HG03342 (cell line): ENCODE measurements around the gene LHB.

Source experiments
- ATAC-seq: cut with Tn5 transposase; IDR thresholded peaks from one replicate; pipeline ENCODE4 v1.9.1; 2021; ENCODE audit warnings: mild to moderate bottlenecking, moderate library complexity; ENCODE audit not compliant: unreplicated experiment

LHB gene

DNA sequence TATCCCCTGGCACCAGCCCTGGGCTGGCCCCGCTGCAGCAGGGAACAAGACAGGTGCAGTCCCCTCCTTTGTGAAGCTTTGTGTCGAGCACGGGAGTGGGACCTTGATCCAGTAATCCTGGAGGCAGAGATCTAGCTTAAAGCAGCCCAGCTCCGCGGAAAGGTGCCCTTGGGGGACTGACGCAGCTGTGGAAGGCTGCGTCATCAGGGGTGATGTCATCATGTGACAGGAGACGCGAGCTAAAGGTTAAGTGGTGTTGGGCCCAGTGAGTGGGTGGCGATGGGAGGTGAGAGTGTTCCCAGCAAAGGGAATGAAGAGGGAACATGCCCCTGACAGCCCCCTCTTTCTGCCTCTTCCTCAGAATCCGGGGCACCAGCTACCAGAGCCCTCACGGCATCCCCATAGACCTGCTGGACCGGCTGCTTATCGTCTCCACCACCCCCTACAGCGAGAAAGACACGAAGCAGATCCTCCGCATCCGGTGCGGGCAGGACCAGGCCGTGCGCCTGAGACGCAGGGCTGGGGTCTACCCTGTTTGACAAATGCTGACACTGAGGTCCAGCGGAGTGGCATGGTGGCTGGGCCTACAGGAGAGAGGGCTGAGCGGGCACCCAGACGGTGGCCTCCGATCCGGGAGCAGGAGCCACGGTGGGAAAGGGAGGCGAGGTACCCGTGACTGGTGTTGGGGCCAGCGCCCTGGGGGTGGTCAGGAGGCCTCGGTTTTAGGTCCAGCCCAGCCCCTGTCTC lies 2.6 kb downstream of the LHB start:
- no peak for ATAC-seq

DNA sequence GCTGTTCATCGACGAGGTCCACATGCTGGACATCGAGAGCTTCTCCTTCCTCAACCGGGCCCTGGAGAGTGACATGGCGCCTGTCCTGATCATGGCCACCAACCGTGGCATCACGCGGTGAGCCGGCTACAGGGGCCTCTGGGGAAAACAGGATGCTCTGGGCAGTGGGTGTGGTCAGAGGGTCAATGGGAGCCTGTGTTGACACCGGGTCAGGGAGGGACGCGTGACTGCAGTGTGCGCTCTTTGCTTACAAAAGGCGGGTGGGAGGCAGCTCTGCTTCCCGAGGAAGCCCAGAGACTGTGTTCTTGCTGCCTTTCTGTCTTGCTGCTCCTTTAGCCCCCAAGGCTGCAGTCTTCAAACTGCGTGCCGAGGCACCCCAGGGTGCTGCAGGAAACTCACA lies 5.7 kb downstream of the LHB start:
- ATAC-seq: no peak

DNA sequence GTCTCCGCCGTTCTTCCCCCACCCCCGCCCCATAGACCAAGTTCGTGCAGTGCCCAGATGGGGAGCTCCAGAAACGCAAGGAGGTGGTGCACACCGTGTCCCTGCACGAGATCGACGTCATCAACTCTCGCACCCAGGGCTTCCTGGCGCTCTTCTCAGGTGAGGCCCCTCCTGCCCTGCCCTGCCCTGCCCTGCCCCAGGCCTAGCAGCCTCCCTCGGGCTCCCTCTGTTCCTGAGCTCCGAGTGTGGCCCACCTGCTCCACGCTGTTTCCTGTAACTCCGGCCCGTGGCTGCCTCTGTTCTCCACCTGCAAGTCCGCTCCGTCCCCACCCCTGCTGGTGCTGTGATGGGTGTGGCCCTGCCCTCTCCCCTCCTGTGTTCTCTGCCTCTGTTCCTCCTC lies 6.4 kb downstream of the LHB start:
- no peak for ATAC-seq

DNA sequence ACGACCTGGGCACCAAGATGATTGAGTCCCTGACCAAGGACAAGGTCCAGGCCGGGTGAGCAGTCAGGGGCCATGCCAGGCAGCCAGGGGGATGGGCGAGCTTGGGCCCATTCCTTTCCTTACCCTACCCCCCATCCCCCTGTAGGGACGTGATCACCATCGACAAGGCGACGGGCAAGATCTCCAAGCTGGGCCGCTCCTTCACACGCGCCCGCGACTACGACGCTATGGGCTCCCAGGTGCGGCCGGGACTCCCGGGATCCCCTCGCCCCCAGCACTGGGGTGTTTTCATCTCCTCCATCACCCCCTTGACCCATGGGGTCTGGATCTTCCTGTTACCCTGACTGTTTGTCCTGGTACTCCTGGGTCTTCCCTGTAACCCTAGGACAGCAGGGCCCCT lies 7.1 kb downstream of the LHB start:
- ATAC-seq: no peak

DNA sequence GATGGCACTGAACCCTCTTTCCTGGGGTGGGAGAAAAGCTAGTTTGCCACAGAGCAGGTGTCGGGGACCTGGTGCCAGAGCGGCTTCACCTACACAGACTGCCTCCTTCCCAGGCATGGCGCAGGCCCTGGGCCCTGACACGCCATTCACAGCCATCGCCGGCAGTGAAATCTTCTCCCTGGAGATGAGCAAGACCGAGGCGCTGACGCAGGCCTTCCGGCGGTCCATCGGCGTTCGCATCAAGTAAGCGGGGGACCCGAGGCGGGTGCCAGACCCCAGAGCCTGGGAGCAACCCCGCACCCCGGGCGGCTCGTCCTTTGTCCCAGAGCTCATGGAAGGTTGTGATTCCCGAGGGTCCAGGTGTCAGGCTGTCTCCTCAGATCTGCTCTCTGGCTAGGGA lies 10.0 kb downstream of the LHB start:
- ATAC-seq: no peak

DNA sequence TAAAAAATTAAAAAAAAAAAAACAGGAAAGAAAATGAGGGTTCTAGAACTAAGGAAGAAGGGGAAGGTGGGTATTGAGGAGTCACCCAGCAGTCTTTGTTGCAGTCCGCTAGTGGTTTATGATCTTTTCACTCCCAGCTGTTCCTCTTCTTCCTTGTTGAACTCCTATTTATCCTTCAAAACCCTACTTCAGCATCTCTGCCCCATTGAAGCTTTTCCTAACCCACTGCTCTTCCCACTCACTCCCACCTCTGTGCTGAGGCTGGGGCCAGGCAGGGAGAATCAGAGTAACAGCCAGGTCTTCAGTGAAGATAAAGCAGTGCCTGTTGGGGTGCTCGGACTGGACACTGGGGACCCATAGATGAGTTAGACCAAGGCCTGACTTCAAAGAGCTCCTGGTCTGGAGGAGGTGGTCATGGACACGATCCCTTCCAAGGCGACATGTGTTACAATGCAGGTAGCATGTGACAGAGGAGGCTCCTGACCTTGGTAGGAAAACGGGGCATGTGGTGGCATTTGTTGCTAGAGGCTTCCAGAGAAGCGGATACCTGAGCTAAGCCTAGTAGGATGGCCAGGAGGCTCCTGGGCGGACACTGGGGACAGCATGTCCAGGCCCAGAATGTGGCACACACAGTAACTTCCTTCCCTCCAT lies 11.8 kb downstream of the LHB start:
- no peak for ATAC-seq

DNA sequence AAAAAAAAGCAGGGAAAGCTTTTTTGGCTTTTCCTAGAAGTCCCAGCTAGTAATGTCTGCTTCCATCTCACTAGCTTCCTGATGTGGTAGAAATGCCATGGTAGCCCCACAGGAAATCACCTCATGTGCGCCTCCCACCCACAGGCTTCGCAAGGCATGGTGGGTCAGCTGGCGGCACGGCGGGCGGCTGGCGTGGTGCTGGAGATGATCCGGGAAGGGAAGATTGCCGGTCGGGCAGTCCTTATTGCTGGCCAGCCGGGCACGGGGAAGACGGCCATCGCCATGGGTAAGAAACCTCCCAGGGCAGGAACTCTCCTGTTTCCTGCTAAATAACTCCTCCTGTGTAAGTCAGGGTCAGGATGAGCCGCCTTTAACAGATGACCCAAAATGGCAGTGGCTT lies 12.8 kb downstream of the LHB start:
- no peak for ATAC-seq

DNA sequence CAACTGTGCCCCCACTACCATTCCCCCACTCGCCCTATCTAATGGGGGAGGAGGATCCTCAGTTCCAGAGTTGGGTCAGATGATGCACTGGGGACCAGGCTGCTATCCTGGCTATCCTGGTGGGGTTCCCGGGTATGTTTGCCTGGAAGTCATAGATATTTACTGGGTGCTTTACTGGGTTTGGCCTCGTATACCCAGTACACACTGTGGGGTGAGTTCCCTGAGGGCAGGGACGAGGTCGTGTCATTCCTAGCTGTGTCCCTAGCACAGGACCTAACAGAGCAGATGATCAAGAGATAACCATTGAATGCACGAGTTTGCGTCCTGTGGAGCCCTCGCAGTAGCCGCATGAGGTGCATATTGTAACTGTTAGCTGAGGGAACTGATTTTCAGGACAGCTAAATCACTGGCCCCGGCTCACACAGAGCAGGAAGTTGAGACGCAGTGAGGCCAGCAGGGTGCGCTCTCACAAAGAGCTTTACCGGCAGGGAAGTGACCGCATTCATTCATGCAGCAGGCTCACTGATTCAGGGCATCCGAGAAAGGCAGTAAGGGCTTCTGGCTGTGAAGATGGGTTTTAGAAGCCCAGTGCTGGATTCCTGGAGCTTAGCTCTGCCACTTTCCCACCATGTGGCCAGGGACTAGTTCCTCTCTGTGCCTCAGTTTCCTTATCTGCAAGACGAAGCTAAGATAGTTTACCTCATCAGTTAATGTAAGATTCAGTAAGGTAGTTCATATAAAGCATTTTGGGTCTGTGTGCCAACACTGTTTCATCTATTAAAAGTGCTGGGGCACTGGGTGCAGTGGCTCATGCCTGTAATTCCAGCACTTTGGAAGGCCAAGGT lies 17.2 kb downstream of the LHB start:
- ATAC-seq: no peak

DNA sequence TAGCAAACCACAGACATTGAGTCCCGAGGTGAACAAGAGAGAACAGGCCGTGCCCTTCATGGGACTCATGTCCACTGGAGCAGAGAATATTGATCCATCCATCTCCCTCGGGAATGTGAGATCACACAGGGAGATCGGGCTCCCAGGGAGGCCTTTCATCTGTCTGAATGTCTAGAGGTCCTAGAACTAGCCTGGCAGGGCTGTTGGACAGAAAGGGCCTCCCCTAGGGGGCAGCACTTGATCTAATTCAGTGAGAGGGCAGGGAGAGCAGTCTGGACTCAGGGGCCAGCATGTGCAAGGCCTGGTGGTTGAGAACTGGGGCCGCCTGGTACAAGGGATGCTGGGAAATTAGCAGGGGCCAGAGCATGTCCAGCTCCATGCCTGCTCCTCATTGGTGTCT lies 18.9 kb downstream of the LHB start:
- ATAC-seq: no peak

DNA sequence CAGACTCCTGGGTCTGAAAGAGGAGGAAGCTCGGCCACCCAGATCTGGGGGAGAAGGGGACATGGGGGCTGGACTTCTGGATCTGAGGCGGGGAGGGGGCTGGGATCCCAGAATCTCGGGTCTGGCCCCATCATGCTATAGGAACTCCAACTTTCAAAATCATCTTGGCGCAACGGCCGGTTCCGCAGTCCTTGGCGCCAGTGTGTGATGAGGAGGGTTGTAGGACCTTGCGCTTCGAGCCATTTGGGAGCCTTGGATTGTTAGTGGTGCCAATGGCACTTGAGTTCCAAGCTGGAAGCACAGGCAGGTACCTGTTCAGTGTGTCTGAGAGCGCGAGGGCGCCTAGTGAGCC lies 22.9 kb downstream of the LHB start:
- no peak for ATAC-seq

DNA sequence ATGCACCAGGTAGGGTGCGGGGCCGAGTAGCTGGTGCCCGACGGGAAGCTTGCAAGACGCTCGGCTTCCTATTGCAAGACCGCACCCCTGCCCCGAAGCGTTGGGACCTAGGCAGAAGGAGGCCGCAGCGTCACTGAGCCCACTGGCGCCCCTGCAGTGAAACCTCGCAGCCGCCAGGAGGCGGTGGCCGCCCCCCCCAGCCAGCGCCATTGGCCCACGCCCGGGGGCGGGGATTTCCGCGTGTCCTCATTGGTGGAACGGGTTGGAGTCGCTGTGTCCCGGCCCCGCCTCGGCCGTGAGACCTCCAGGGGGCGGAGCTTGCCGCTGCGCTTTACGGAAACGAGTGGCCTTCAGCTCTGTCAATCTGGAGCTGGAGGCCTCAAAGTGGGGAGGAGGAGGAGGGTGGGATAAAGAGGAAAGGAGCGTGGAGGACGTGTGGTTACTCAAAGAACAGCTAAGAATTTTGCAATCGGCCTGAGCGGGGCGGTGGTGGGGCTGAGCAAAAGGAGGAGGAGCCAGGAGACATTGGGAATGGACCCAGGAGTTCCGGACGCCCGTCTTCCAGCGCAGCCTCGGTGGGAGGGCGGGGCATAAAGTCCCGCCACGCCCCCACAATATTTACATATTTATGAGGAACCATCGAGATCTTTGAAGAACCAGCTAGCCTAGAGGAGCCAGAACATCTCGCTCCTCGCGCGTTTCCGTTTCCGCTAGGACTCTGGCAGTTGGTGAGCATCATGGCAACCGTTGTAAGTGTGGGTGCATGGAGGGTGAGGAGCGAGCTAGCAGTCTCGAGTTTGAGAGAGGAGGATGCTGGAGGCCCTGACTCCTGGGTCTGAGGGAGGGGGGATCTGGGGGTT lies 23.5 kb downstream of the LHB start, which contains the start of the genes GYS1 and RUVBL2:
Gene GYS1, minus strand, starts transcription at position 135 of the 860 bp plus-strand sequence. CDS start 197 bp downstream, outside the sequence.
Gene RUVBL2, plus strand, starts transcription at position 713 of the 860 bp plus-strand sequence. Its CDS starts 25 bp downstream, at position 738.
- peak; percentile 81 for ATAC-seq

DNA sequence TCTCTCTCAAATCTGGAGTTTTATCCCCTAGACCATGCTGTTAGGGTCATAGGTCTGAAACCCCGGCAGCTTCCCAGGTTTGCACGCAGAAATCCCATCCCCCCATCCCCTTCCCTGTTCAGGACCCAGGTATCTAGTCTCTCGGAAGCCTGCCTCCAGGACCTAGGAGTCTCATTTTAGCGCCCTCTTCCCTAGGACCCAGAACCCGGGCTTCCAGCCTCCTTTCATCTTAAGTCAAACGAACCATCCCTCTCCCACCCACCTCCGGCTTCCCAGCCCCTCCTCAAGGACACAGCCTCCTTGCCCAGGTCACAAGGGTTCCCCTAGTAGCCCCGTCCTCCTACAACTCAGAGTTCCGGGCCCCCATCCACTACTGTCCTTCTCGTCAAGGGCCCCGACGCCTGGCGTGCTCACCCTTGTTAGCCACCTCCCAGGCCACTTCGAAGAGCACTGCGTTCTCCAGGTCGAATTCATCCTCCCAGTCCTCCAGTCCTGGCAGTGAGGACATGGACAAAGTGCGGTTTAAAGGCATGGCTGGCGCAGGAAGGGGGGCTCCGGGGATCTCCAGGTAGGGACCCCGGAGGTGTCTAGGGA lies 24.2 kb downstream of the LHB start:
- ATAC-seq: no peak

DNA sequence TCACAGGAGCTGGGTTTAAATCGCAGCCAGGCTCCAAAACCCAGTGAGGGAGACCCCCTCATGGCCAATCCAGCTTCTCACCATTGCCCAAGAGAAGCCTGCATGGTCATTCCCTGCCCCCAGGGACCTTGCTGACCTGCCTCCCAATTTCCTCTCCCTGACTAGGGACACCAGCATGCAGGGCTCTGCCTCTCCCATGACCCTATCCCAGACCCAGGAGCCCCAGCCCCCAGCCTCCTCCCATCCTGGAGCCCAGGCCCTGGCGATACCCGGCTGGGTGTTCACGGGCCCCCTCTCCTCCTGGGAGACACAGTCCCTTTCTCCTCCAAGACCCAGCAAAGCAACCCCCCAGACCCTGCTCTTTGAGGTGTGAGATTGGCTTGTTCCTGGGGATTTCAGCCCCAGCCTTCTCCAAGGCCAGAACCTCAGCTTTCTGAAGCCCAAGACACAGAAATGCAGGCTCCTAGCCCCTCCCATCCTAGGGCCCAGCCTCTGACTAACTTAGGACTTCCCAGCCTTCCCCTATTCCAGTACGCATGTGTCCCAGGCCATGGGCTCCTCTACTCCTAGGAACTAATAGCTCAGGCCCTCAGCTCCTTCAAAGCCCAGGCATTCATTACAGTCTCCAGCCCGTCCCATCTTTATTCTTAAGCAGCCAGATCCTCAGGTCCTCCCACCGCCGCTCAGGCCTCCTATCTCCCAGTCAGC lies 24.9 kb downstream of the LHB start:
- ATAC-seq: no peak

DNA sequence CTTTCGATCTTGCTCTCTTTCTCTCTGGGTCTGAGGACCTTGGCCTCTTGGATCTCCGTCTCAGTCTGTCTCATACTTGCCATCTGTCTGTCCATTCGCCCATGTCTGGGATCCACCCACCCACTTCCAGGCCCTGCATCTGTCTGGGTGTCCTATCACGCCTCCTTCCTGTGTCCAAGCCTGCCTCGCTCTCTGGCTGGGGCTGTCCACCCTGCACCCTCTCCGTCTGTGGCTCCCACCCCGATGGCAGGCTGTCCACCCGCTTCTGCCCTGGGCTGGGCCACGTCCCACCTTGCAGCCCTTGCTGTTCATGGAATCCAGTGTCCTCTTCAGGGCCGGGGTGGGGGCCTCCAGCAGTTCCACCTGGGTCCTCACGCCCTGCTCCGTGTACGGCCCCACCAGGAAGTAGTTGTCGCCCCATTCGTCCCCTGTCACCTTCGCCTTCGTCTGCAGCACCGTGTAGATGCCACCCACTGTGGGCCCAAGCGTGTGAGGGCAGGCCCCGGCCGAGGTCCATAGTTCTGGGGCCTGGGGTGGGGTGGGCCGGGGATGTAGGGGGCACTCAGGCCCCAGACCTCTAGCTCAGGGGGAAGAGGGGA lies 25.8 kb downstream of the LHB start:
- no peak for ATAC-seq

DNA sequence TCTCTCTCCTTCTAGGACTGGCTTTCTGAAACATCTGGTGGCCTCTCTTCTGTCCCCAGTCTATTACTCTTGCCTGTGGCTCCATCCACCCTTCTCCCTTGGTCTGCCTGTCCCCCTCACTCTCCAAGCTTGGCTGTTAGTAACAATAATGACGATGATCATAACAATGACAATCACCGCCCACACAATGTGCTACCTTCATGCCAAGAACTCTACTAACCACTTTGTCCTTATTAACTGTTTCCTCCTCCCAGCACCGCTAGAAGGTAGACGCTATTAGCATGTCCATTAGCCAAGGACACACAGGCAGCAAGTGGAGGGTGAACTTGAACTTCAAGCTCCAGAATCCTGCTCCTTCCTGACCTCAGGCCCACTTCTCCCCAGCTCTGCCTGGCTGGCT lies 26.5 kb downstream of the LHB start:
- ATAC-seq: no peak

DNA sequence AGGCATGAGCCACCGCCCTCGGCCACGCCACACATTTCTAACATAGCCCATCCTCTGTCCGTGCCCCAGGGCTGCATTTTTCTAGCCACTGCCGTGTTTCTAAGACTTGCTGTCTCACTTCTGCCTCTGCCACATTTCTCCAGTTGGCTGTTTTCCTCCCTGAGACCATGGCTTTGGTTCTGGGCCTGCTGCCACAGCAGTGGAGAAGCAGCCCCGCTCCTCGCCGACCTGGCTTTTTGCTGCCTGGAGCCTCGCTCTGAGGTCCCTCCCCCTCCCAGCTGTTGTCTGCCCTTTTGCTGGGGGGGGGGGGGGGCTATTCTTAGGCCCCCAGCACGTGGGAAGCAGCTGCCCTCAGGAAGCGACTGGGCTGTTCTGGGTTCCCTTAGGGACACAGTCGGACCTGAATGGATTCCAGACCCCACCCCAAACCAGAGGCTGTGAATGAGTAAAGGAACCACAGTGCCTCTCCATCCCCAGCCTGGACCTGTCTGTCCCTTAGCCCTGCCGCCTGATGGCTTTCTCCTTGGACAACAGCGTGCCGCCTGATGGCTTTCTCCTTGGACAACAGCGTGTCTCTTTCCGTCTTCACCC lies 27.1 kb downstream of the LHB start:
- no peak for ATAC-seq

DNA sequence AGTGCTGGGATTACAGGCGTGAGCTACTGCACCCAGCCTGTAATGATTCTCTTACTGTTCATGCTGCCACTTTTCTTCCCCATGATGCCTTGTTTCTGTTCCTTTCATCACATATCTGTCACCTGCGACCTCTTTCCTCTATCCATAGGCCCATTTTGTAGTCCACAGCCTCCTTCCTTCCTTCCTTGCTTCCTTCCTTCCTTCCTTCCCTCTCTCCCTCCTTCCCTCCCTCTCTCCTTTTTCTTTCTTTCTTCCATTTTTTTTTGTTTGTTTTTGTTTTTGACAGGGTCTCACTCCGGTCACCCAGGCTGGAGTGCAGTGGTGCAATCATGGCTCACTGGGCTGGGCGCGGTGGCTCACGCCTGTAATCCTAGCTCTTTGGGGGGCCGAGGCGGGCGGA lies 28.0 kb downstream of the LHB start:
- no peak for ATAC-seq

DNA sequence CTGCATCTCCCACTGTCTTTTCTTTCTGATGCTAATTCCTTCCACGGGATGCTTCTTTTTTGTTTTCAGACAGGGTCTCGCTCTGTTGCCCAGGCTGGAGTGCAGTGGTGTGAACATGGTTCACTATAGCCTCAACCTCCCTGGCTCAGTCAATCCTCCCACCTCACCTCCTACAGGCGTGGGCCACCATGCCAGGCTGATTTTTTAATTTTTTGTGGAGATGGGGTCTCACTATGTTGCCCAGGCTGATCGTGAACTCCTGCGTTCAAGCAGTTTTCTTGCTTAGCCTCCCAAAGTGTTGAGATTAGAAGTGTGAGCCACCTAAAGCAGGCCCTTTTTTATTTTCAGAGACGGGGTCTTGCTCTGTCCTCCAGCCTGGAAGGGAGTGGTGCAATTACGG lies 28.6 kb downstream of the LHB start:
- no peak for ATAC-seq

DNA sequence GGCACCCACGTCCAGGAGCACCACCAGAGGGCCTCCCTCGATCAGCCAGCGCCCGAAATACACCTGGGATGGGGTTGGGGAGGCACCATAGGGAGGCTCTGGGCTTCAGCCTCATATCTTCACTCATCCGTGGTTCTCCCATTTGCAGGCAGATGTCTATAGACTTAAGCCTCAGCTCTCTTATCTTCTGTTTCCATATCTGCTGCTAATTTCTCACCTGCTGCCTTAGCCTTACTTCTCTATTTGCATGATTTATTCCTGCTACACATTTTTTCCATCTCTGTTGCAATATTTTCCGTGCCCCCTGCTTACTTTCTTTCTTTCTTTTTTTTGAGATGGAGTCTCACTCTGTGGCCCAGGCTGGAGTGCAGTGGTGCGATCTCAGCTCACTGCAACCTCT lies 29.6 kb downstream of the LHB start:
- no peak for ATAC-seq
